ENCODE data around the gene PRPF6.
"Not testable (repeated sequence)": the region's sequence is repeated elsewhere in the genome, so short reads cannot be mapped to it uniquely, and the experiment has no call there.

PRPF6 gene

DNA sequence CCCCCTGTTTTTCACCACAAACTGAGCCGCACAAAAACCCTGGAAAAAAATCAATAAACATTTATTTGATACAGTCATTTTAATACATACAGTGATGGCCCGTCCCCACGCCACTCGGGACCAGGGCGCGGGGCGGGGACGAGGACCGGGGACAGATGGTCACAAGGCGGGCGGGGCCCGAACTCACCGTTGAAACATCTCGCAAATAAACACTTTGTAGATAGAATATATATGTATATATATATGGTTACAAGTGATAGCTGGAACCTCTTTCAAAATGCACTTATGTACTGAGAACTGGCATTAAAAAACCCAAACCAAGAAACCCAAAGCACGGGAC is 24.3 kb upstream of the PRPF6 start:
- H3K9me3 ChIP-seq (ENCODE audit: control insufficient read depth, low read length), result no peaks in the 10 kb centered on the region
- peak overlapping the region; percentile 46 for H3K4me3 ChIP-seq (ENCODE audit: insufficient read depth, low read depth, low read length)
- H3K4me1 ChIP-seq (ENCODE audit: control insufficient read depth, insufficient read depth, low read length), result peaks cover 27% of the 10 kb centered on the region
- no peaks in the 10 kb centered on the region for H3K27me3 ChIP-seq (ENCODE audit: control insufficient read depth, insufficient read depth, low read length, poor library complexity, severe bottlenecking)
- 0 to 5% methylated on average over 10 to 15 of the region's 15 CpGs for WGBS, 2 experiments
- peaks cover 6% of the 10 kb centered on the region for H3K36me3 ChIP-seq (ENCODE audit: control insufficient read depth, insufficient read depth, low read length)
- H3K27ac ChIP-seq (ENCODE audit: insufficient read depth, low read depth, low read length, poor library complexity, severe bottlenecking), result no peak overlapping the region

- peak overlapping the region; percentile 46 for H3K4me3 ChIP-seq (ENCODE audit: insufficient read depth, low read depth, low read length)
- peaks cover 9% of the 10 kb centered on the region for H3K36me3 ChIP-seq (ENCODE audit: control insufficient read depth, insufficient read depth, low read length)
- no peaks in the 10 kb centered on the region for H3K27me3 ChIP-seq (ENCODE audit: control insufficient read depth, insufficient read depth, low read length, poor library complexity, severe bottlenecking)
- WGBS, 2 experiments, result 4% methylated on average over 28 of the region's 28 CpGs
- H3K9me3 ChIP-seq (ENCODE audit: control insufficient read depth, low read length), result no peaks in the 10 kb centered on the region
- peaks cover 25% of the 10 kb centered on the region for H3K4me1 ChIP-seq (ENCODE audit: control insufficient read depth, insufficient read depth, low read length)
- H3K27ac ChIP-seq (ENCODE audit: insufficient read depth, low read depth, low read length, poor library complexity, severe bottlenecking), result peak overlapping the region; percentile 66
Measured at GRCh38 chr20:63957004-63957689, 23.8 kb upstream of the PRPF6 start.

DNA sequence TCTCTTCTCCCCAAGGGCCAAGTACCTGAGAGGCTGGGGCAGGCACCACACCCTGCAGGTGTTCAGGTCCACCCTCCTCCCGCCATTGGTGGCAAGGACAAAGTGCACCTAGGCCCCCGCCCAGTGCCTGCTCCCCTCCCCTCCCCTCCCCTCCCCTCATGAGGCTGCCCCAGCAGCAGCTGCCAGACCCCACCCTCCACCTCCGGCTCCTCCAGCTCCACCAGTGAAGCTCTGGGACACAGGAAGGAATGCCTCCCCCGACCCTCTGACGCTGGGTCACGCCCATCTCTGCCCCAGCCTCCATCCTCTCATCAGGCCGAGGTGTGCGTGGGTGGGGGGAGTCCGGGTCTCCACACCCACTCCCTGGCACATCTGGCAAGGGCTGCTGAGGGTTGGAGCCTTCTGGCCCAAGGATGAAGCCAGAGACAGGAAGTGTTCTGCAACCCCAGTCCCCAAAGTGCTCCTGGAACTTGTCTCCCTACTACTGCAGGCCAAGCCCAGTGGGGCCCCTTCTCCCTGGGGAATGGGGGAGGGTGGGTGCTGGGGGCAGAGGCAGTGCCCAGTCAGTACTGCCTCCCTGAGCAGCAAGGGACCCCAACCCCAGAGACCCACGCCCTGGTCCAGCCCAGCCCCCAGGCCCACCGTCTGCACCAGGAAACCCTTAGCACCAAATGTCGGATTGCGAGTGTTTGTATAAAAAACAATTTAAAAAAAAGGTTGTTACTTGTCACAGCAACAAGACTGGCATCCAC is 23.1 kb upstream of the PRPF6 start:
- Histone ChIP-seq H3K9me3 (ENCODE audit: control insufficient read depth, low read length) (no peaks in the 10 kb centered on the region), H3K36me3 (ENCODE audit: control insufficient read depth, insufficient read depth, low read length) (peaks cover 11% of the 10 kb centered on the region), H3K4me3 (ENCODE audit: insufficient read depth, low read depth, low read length) (no peak overlapping the region), H3K27me3 (ENCODE audit: control insufficient read depth, insufficient read depth, low read length, poor library complexity, severe bottlenecking) (no peaks in the 10 kb centered on the region), H3K27ac (ENCODE audit: insufficient read depth, low read depth, low read length, poor library complexity, severe bottlenecking) (no peak overlapping the region), H3K4me1 (ENCODE audit: control insufficient read depth, insufficient read depth, low read length) (peaks cover 25% of the 10 kb centered on the region)
- 49 to 54% methylated on average over 13 of the region's 13 CpGs for WGBS, 2 experiments

GRCh38 chr20:63958471-63958870 is 22.5 kb upstream of the PRPF6 start:
- Histone ChIP-seq H3K9me3 (ENCODE audit: control insufficient read depth, low read length) (no peaks in the 10 kb centered on the region), H3K36me3 (ENCODE audit: control insufficient read depth, insufficient read depth, low read length) (peaks cover 15% of the 10 kb centered on the region), H3K27ac (ENCODE audit: insufficient read depth, low read depth, low read length, poor library complexity, severe bottlenecking) (no peak overlapping the region), H3K4me3 (ENCODE audit: insufficient read depth, low read depth, low read length) (no peak overlapping the region), H3K4me1 (ENCODE audit: control insufficient read depth, insufficient read depth, low read length) (peaks cover 25% of the 10 kb centered on the region), H3K27me3 (ENCODE audit: control insufficient read depth, insufficient read depth, low read length, poor library complexity, severe bottlenecking) (no peaks in the 10 kb centered on the region)
- WGBS, 2 experiments, result 63 to 73% methylated on average over 4 of the region's 4 CpGs

DNA sequence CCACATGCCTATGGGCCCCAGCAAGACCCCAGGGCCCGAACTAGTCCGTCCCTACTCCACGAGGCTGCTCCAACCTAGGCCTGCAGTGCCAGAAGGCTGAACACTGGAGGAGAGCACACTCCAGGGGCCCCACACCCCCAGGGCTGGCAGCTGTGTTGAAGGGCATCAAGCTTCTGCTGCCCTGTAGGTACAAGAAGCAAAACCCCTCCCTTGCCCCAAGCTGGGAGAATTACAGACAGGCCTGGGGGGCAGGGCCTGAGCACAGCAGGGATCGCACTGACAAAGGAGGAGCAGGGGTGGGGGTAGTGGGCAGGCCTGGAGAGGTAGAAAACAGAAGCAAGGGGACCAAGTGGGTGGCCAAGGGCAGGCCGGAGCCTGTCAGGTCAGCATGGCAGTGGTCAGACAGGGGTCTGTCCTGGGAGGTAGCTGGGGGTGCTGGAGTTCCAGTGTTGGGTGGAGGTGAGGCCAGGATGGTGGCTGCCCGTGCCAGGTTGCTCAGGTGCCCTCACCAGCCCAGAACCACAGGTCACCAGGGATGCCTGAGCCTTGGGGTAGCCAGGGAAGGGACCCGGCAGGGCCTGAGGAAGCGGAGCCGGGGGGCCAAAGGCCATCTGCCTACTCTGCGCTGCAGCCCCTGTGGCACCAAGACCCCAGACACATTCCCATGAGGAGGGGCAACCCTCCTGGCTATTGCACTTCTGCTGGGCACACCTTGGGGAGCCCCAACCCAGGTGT is 21.8 kb upstream of the PRPF6 start:
- Histone ChIP-seq H3K27me3 (ENCODE audit: control insufficient read depth, insufficient read depth, low read length, poor library complexity, severe bottlenecking) (no peaks in the 10 kb centered on the region), H3K36me3 (ENCODE audit: control insufficient read depth, insufficient read depth, low read length) (peaks cover 22% of the 10 kb centered on the region), H3K9me3 (ENCODE audit: control insufficient read depth, low read length) (no peaks in the 10 kb centered on the region), H3K4me3 (ENCODE audit: insufficient read depth, low read depth, low read length) (no peak overlapping the region), H3K4me1 (ENCODE audit: control insufficient read depth, insufficient read depth, low read length) (peaks cover 25% of the 10 kb centered on the region), H3K27ac (ENCODE audit: insufficient read depth, low read depth, low read length, poor library complexity, severe bottlenecking) (no peak overlapping the region)
- 63 to 72% methylated on average over 10 of the region's 10 CpGs for WGBS, 2 experiments

GRCh38 chr20:63959699-63960075 is 21.2 kb upstream of the PRPF6 start:
- no peak overlapping the region for H3K4me3 ChIP-seq (ENCODE audit: insufficient read depth, low read depth, low read length)
- WGBS, 2 experiments, result 87 to 91% methylated on average over 17 of the region's 17 CpGs
- peaks cover 25% of the 10 kb centered on the region for H3K4me1 ChIP-seq (ENCODE audit: control insufficient read depth, insufficient read depth, low read length)
- H3K27me3 ChIP-seq (ENCODE audit: control insufficient read depth, insufficient read depth, low read length, poor library complexity, severe bottlenecking), result no peaks in the 10 kb centered on the region
- H3K9me3 ChIP-seq (ENCODE audit: control insufficient read depth, low read length), result no peaks in the 10 kb centered on the region
- H3K27ac ChIP-seq (ENCODE audit: insufficient read depth, low read depth, low read length, poor library complexity, severe bottlenecking), result no peak overlapping the region
- H3K36me3 ChIP-seq (ENCODE audit: control insufficient read depth, insufficient read depth, low read length), result peaks cover 27% of the 10 kb centered on the region

GRCh38 chr20:63960654-63961621 is 20.0 kb upstream of the PRPF6 start:
- not testable (repeated sequence) for H3K27ac ChIP-seq (ENCODE audit: insufficient read depth, low read depth, low read length, poor library complexity, severe bottlenecking); H3K4me3 ChIP-seq (ENCODE audit: insufficient read depth, low read depth, low read length); H3K27me3 ChIP-seq (ENCODE audit: control insufficient read depth, insufficient read depth, low read length, poor library complexity, severe bottlenecking); H3K9me3 ChIP-seq (ENCODE audit: control insufficient read depth, low read length)
- WGBS, 2 experiments, result 94 to 95% methylated on average over 15 of the region's 15 CpGs
- H3K4me1 ChIP-seq (ENCODE audit: control insufficient read depth, insufficient read depth, low read length), result peaks cover 25% of the 10 kb centered on the region
- H3K36me3 ChIP-seq (ENCODE audit: control insufficient read depth, insufficient read depth, low read length), result peaks cover 27% of the 10 kb centered on the region

DNA sequence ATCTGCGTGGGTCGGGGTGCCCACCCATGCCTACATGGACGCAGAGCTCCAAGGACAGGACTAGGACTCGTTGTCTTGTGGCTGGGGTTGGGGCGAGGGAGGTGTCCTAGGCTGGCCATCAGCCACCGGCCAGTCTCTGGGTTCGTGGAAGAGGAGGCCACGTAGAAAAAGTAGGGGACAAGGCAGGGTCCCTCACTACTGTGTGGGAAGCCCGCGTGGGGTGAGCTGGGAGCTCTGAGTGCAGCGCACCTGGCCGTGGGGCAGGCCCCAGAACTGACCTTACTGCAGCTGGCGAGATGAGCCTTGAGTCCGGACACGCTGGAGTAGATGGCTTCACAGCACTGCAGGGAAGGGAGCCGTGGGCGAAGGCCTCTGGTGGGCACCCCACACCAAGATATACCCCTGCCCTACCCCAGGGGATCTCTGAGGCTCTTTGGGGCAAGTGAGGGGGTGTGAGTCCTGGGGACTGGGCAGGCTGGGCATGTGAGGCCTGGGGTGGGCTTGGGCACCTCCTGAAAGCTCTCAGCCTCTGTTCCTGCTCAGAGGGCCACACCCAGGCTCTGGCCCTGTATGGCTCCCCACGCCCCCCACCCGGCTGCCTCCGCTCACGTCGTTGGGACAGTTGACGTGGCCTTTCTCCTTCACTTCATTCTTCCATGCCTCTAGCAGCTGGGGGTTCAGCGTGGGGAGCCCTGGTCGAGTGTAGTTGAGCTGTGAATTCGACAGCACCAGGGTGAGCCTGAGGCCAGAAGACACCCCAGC is 19.1 kb upstream of the PRPF6 start:
- peaks cover 36% of the 10 kb centered on the region for H3K36me3 ChIP-seq (ENCODE audit: control insufficient read depth, insufficient read depth, low read length)
- H3K4me3 ChIP-seq (ENCODE audit: insufficient read depth, low read depth, low read length), result no peak overlapping the region
- H3K27ac ChIP-seq (ENCODE audit: insufficient read depth, low read depth, low read length, poor library complexity, severe bottlenecking), result no peak overlapping the region
- H3K27me3 ChIP-seq (ENCODE audit: control insufficient read depth, insufficient read depth, low read length, poor library complexity, severe bottlenecking), result no peaks in the 10 kb centered on the region
- 95 to 96% methylated on average over 26 of the region's 26 CpGs for WGBS, 2 experiments
- H3K9me3 ChIP-seq (ENCODE audit: control insufficient read depth, low read length), result no peaks in the 10 kb centered on the region
- peaks cover 25% of the 10 kb centered on the region for H3K4me1 ChIP-seq (ENCODE audit: control insufficient read depth, insufficient read depth, low read length)

All from ectodermal cell (in vitro differentiated cells).